ENCODE measurements around the gene STPG2.

GRCh38 chr4:98046665-98047064 lies 96.6 kb downstream of the STPG2 start:
- no peak for TF ChIP-seq EP300 (IDR thresholded peaks at IDR 0.05)
- TF ChIP-seq, protein P1, sequence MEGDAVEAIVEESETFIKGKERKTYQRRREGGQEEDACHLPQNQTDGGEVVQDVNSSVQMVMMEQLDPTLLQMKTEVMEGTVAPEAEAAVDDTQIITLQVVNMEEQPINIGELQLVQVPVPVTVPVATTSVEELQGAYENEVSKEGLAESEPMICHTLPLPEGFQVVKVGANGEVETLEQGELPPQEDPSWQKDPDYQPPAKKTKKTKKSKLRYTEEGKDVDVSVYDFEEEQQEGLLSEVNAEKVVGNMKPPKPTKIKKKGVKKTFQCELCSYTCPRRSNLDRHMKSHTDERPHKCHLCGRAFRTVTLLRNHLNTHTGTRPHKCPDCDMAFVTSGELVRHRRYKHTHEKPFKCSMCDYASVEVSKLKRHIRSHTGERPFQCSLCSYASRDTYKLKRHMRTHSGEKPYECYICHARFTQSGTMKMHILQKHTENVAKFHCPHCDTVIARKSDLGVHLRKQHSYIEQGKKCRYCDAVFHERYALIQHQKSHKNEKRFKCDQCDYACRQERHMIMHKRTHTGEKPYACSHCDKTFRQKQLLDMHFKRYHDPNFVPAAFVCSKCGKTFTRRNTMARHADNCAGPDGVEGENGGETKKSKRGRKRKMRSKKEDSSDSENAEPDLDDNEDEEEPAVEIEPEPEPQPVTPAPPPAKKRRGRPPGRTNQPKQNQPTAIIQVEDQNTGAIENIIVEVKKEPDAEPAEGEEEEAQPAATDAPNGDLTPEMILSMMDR (IDR thresholded peaks at IDR 0.05) = no peak
